ENCODE results near the gene ST6GALNAC6. TPM values are rescaled to one million over a fixed set of nuclear protein-coding genes. Genes with fewer than 3 reads are reported as not detected.

ST6GALNAC6 gene
- total RNA-seq, 2 experiments from 2014 or later = 93.1 to 97.5 TPM

DNA sequence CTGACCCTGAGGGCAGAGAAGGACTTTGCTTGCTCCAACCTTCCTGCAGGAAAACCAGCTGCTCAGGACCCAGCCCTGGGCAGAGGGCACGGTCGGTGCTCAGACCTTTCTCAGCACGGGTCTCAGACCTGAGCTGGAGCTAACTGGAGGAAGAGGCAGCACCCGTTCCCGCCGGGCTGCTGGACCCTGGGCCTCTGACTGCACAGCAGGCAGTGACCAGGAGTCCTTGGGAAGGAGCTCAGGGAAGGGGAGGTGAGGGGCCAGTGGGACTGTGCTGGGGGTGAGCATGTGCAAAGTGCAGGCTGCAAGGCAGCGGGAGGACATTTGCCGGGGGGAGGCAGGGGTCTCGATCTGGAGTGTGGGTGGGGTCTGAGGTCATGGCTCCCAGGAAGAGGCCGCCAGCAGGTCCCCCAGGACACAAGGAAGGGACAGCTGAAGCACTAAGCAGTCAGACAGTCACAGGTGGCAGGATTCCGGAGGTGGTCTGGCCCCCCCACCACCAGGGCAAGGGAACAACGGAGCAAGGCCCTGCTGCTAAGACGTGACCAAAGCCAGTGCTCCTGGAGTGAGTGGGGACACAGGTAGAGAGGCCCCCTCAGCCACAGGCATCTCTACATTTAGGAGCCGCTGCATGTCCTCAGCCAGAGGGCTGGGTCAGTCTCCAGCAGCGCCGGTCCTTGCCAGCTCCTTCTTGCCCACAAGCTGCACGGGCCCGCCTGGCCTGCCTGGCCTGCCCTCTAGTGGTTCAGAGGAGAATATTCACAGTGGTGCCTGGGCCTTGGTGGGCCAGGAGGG lies 43.0 kb upstream of the ST6GALNAC6 start:
- H3K4me1 ChIP-seq (ENCODE audit: insufficient read depth, low read length) = peaks cover 59% of the 10 kb centered on the region
- H3K27ac ChIP-seq (ENCODE audit: low read depth in 1 of 2, low read length in 2 of 2) = peak overlapping the region in 1 of 2 donors; percentile 13
- no peaks in the 10 kb centered on the region for H3K9me3 ChIP-seq (ENCODE audit: control insufficient read depth in 1 of 2, insufficient read depth in 1 of 2, low read length in 2 of 2)
- ChIA-PET CTCF (interaction anchor here (0.5 to 6.4 kb wide), 21 partner anchors 8 to 157 kb away, joined by 3 to 74 read pairs (median 4); partner anchors contain the start of genes CDK9, EEIG1, NAIF1 and PIP5KL1), POLR2A (interaction anchor here (0.9 to 6.0 kb wide), 13 partner anchors 12 to 208 kb away, joined by 4 to 31 read pairs (median 5); partner anchors contain the start of genes NAIF1, PIP5KL1, SLC25A25 and TOR2A)
- H3K36me3 ChIP-seq (ENCODE audit: insufficient read depth, low read length) = peaks cover 78% of the 10 kb centered on the region
- intact Hi-C loops (cut with DNase I, micrococcal nuclease) = loop anchor here (1.0 to 2.0 kb wide), 4 partner anchors 14 to 93 kb away; partner anchors contain the start of gene EEIG1 (in 1 of the 2)
- H3K4me3 Mint-ChIP-seq = peak overlapping the region; percentile 46
- peak overlapping the region; percentile 88 for H3K27ac Mint-ChIP-seq
- ATAC-seq (ENCODE audit: poor library complexity) = peak; percentile 31
- DNase-seq = peak in 8 of 14 experiments; percentile 31 to 77 (median 54)
- H3K36me3 Mint-ChIP-seq (ENCODE audit: low read depth) = peaks cover 95% of the 10 kb centered on the region
- H3K27me3 Mint-ChIP-seq = no peaks in the 10 kb centered on the region
- H3K4me3 ChIP-seq (ENCODE audit: low read length) = no peak overlapping the region
- peaks cover 57% of the 10 kb centered on the region for H3K4me1 Mint-ChIP-seq (ENCODE audit: low read depth)
- H3K27me3 ChIP-seq (ENCODE audit: control insufficient read depth in 1 of 2, insufficient read depth in 2 of 2, low read length in 2 of 2) = no peaks in the 10 kb centered on the region
- peak; percentile 72 for TF ChIP-seq CTCF (IDR thresholded peaks at IDR 0.05)
- H3K9me3 Mint-ChIP-seq = no peaks in the 10 kb centered on the region

DNA sequence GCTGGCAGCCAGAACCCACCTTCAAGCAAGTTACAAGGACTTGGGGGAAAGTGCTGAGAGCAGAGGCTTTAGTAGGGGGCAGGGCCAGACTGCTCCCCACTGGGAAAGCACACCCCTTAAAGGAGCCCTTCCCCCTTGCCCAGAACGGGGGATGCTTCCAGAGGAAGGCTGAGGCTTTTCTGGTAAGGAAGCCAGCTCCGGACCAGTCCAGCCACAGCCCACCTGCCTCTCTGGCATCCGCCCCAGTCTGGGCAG lies 42.5 kb upstream of the ST6GALNAC6 start:
- Histone ChIP-seq H3K4me3 (ENCODE audit: low read length) (no peak overlapping the region), H3K36me3 (ENCODE audit: insufficient read depth, low read length) (peaks cover 74% of the 10 kb centered on the region), H3K4me1 (ENCODE audit: insufficient read depth, low read length) (peaks cover 61% of the 10 kb centered on the region), H3K9me3 (ENCODE audit: control insufficient read depth in 1 of 2, insufficient read depth in 1 of 2, low read length in 2 of 2) (no peaks in the 10 kb centered on the region), H3K27ac (ENCODE audit: low read depth in 1 of 2, low read length in 2 of 2) (peak overlapping the region in 1 of 2 donors; percentile 13), H3K27me3 (ENCODE audit: control insufficient read depth in 1 of 2, insufficient read depth in 2 of 2, low read length in 2 of 2) (no peaks in the 10 kb centered on the region)
- Mint-ChIP-seq H3K27me3 (no peaks in the 10 kb centered on the region), H3K27ac (peak overlapping the region; percentile 88), H3K36me3 (ENCODE audit: low read depth) (peaks cover 95% of the 10 kb centered on the region), H3K4me1 (ENCODE audit: low read depth) (peaks cover 57% of the 10 kb centered on the region), H3K4me3 (peak overlapping the region; percentile 30), H3K9me3 (no peaks in the 10 kb centered on the region)
- ATAC-seq (ENCODE audit: poor library complexity) (no peak), DNase-seq (no peak)
- TF ChIP-seq CTCF (IDR thresholded peaks at IDR 0.05) = no peak
- intact Hi-C loops (cut with DNase I, micrococcal nuclease) = loop anchor here (2.0 kb wide), 3 partner anchors 15 to 85 kb away; partner anchors contain the start of gene EEIG1 (in 1 of the 2)
- ChIA-PET POLR2A (interaction anchor here (1.0 to 6.0 kb wide), 6 partner anchors 33 to 131 kb away, joined by 4 to 31 read pairs (median 4); partner anchors contain the start of genes NAIF1 and SLC25A25), CTCF (interaction anchor here (0.5 to 6.4 kb wide), 6 partner anchors 12 to 105 kb away, joined by 3 to 74 read pairs (median 4); partner anchors contain the start of gene PIP5KL1)

DNA sequence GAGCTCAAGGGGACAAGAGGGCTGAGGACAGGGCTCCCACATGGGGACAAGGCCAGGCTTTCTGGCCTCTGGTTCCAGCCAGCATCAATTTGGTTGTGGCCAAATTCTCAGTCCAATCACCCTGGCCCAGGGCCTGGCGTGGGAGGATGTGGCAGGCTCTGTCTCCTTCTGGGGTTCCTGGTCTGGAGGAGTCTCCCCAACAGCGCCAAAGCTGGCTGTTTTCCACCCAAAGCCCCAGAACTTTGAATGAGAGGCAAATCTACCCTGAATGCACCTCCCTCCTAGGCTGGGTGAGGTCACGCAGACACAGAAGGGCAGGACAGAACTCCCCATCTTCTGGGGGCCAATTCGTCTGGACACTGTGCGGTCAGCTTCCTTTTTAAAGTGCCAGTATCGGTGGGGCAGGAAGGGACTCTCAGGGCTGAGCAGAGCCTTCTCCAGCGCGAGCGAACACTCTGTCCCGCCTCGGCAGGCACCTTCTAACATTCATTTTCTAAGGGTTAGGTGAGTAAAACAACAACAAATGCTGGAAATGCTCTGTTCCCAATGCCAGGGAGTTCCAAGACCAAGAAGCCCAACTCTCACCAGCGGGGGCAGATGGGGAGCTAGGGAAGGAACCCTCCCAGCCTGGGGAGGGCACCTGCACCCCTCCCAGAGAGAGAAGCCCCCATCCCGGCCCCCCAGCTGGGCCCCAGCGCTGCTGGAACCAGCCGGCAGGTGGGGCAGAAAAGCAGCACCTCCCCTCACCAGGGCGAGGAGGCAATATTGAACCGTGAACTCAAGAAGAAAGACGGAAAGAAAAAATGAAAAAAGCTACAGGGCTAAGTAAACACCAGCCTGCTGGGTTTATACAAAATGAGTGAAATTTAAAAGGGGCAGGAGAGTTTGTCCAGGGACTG lies 41.9 kb upstream of the ST6GALNAC6 start:
- intact Hi-C loops (cut with DNase I, micrococcal nuclease) = no loop called here
- Mint-ChIP-seq H3K9me3 (no peaks in the 10 kb centered on the region), H3K27me3 (no peaks in the 10 kb centered on the region), H3K27ac (peak overlapping the region; percentile 88), H3K36me3 (ENCODE audit: low read depth) (peaks cover 89% of the 10 kb centered on the region), H3K4me1 (ENCODE audit: low read depth) (peaks cover 59% of the 10 kb centered on the region), H3K4me3 (peak overlapping the region; percentile 30)
- ATAC-seq (ENCODE audit: poor library complexity) (no peak), DNase-seq (no peak)
- Histone ChIP-seq H3K27me3 (ENCODE audit: control insufficient read depth in 1 of 2, insufficient read depth in 2 of 2, low read length in 2 of 2) (no peaks in the 10 kb centered on the region), H3K4me3 (ENCODE audit: low read length) (no peak overlapping the region), H3K27ac (ENCODE audit: low read depth in 1 of 2, low read length in 2 of 2) (no peak overlapping the region), H3K36me3 (ENCODE audit: insufficient read depth, low read length) (peaks cover 68% of the 10 kb centered on the region), H3K9me3 (ENCODE audit: control insufficient read depth in 1 of 2, insufficient read depth in 1 of 2, low read length in 2 of 2) (no peaks in the 10 kb centered on the region), H3K4me1 (ENCODE audit: insufficient read depth, low read length) (peaks cover 64% of the 10 kb centered on the region)
- no peak for TF ChIP-seq CTCF (IDR thresholded peaks at IDR 0.05)
- ChIA-PET CTCF (interaction anchor here (0.5 to 6.4 kb wide), 4 partner anchors 11 to 104 kb away, joined by 3 to 74 read pairs (median 36); partner anchors contain the start of gene PIP5KL1), POLR2A (interaction anchor here (0.7 to 6.0 kb wide), 7 partner anchors 13 to 132 kb away, joined by 3 to 31 read pairs (median 4); partner anchors contain the start of genes NAIF1 and SLC25A25)

Measured in CD4-positive, alpha-beta T cell (primary cell).